ENCODE results near the gene BFAR.
"Not testable (repeated sequence)": the region's sequence is repeated elsewhere in the genome, so short reads cannot be mapped to it uniquely, and the experiment has no call there.

BFAR gene

DNA sequence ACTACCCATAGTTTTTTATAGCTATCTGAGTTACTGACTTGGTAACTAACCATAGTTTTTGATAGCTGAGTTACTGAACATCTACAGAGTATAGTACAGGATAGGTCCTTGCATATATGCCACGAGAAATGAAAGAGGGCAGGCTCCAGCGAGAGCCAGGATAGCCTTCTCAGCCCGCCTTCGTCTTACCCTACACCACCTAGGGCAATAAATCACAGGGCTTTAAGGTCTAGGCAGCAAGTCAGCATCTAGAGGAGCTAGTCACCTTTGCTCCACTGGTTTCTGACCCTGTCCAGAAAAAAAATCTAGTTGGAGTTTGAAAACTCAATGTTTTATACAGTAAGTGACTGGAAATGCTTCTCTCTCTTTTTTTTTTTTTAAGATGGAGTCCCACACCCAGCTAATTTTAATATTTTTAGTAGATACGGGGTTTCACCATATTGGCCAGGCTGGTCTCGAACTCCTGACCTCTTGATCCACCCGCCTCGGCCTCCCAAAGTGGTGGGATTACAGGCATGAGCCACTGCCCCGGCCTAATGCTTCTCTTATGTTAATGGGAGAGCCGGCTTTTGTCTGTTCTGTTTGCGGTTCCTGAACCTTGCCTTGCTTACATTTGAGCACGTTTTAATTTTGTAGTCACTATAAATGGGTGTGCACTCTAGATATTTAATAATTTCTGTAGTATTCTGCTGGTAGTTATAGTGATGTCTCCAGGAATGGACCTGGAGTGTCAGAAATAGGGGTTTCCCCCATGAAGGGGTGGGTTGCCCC lies 2.8 kb downstream of the BFAR start:
- DNase-seq (ENCODE audit: extremely low read depth in 1 of 2, low read depth in 1 of 2): no peak

DNA sequence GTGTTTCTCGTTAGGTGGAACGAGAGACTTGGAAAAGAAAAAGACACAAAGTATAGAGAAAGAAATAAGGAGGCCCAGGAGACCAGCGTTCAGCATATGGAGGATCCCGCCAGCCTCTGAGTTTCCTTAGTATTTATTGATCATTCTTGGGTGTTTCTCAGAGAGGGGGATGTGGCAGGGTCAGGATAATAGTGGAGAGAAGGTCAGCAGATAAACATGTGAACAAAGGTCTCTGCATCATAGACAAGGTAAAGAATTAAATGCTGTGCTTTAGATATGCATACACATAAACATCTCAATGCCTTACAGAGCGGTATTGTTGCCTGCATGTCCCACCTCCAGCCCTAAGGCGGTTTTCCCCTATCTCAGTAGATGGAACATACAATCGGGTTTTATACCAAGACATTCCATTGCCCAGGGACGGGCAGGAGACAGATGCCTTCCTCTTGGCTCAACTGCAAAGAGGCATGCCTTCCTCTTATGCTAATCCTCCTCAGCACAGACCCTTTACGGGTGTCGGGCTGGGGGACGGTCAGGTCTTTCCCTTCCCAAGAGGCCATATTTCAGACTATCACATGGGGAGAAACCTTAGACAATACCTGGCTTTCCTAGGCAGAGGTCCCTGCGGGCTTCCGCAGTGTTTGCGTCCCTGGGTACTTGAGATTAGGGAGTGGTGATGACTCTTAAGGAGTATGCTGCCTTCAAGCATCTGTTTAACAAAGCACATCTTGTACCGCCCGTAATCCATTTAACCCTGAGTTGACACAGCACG lies 3.6 kb downstream of the BFAR start:
- DNase-seq (ENCODE audit: extremely low read depth in 1 of 2, low read depth in 1 of 2): not testable (repeated sequence)

- DNase-seq (ENCODE audit: extremely low read depth in 1 of 2, low read depth in 1 of 2): not testable (repeated sequence)
Measured at GRCh38 chr16:14636951-14637240, 4.1 kb downstream of the BFAR start.

- no peak for DNase-seq (ENCODE audit: extremely low read depth in 1 of 2, low read depth in 1 of 2)
Measured at GRCh38 chr16:14640538-14640937, 7.8 kb downstream of the BFAR start.

DNA sequence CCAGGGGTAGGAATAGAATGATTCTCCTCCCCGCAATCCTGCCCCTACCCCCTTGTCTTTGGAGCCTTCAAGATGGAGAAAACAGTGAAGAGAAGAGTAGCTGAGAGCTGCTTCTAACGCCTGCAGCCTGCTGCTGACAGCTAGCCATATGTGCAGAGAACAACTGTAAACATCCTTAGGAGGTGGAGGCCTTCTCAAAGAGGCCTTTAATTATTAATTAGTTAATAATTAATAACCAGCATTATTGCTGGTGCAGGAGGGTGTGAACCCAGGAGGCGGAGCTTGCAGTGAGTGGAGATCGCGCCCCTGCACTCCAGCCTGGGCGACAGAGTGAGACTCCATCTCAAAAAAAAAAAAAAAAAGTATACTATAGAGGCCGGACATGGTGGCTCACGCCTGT lies 8.5 kb downstream of the BFAR start:
- DNase-seq (ENCODE audit: extremely low read depth in 1 of 2, low read depth in 1 of 2): no peak

DNA sequence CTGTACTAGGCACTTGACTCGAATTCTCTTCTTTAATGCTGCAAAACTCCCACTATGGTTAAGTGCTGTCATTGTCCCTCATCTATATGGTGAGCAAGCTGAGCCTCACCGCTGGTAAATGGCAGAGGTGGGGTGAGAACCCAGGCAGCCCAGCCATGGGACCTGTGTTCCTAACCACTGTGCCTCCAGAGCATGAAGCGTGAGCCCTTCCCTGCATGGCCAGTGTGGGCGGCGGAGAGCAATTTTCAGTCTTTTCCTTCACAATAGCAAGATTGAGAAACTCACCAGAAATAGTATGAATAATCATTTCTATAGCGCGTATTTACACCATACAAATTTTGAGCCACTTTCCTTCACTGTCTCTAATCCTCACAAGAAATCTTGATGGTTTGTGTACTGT lies 9.2 kb downstream of the BFAR start:
- no peak for DNase-seq (ENCODE audit: extremely low read depth in 1 of 2, low read depth in 1 of 2)

- DNase-seq (ENCODE audit: extremely low read depth in 1 of 2, low read depth in 1 of 2): no peak
Measured at GRCh38 chr16:14649816-14650215, 17.1 kb downstream of the BFAR start.

DNA sequence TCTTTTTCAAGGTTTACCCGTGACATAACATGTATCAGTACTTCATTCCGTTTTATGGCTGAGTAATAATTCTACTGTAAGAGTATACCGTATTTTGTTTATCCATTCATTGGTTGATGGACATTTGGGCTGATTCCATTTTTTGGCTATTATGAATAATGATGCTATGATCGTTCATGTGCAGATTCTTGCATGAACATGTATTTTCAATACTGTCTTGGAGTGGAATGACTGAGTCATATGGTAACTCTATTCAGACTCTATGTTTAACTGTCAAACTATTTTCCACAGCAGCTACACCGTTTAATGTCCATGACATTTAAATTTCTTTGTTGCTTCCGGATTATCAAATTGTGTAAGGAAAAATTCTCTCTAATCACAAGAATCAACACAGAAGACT lies 17.9 kb downstream of the BFAR start:
- DNase-seq (ENCODE audit: extremely low read depth in 1 of 2, low read depth in 1 of 2): no peak

DNA sequence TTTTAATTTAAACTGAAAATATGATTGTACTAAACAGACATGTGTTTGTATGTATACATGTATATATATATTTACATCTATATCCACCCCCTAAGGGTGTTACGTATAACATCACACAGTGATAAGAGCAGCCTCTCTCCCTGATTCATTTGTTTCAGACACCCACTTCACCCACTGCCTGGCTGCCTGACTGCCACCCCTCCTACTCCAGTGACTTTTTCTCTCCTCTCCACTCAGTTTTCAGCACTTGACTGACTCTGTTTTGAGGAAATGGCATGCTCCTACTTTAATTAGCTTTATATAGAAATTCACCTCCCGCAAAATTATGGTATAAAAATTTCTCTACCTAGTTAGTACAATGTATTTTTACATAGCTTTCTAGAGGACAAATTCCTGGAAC lies 20.0 kb downstream of the BFAR start:
- DNase-seq (ENCODE audit: extremely low read depth in 1 of 2, low read depth in 1 of 2): no peak

GRCh38 chr16:14658063-14658462 lies 25.3 kb downstream of the BFAR start:
- no peak for DNase-seq (ENCODE audit: extremely low read depth in 1 of 2, low read depth in 1 of 2)

GRCh38 chr16:14667347-14668266 lies 34.9 kb downstream of the BFAR start:
- DNase-seq (ENCODE audit: extremely low read depth in 1 of 2, low read depth in 1 of 2): no peak

DNA sequence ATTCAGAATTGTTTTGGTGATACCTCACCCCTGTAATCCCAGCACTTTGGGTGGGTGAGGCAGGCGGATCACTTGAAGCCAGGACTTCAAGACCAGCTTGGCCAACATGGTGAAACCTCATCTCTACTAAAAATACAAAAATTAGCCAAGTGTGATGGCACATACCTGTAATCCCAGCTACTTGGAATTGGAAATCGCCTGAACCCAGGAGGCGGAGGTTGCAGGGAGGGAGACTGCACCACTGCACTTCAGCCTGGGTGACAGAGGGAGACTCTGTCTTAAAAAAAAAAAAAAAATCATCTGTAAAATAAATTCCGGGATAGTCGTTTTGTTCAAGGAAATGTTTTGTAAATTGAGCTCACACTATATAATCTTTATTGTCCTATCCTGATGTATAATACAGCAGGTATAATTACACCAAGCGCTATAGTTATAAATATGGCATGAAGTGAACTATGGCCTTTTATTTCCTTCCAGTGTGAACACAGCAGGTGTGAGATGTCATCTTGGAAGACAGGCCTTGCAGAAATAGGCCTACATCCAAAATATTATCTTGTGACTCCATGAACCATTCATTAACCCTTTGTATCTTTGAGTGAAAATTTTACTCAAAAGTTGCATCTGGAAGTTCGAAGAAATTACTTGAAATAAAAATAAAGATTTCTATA lies 35.9 kb downstream of the BFAR start:
- DNase-seq (ENCODE audit: extremely low read depth in 1 of 2, low read depth in 1 of 2): no peak

GRCh38 chr16:14669776-14670175 lies 37.0 kb downstream of the BFAR start:
- DNase-seq (ENCODE audit: extremely low read depth in 1 of 2, low read depth in 1 of 2): no peak

GRCh38 chr16:14672403-14672971 lies 39.7 kb downstream of the BFAR start:
- no peak for DNase-seq (ENCODE audit: extremely low read depth in 1 of 2, low read depth in 1 of 2)

DNA sequence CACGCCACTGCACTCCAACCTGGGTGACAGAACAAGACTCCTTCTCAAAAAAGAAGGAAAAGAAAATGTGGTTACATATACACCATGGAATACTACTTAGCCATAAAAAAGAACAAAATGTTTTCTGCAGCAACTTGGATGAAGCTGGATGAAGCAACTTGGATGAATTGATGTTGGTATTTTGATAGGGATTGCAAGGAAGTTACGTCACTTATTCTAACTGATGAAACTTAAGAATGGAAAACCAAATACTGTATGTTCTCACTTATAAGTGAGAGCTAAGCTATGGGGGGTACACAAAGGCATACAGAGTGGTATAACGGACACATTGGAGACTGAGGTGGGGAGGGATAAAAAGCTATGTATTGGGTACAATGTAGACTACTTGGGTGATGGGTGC lies 43.9 kb downstream of the BFAR start:
- DNase-seq (ENCODE audit: extremely low read depth in 1 of 2, low read depth in 1 of 2): no peak

GRCh38 chr16:14677627-14678026 lies 44.9 kb downstream of the BFAR start:
- DNase-seq (ENCODE audit: extremely low read depth in 1 of 2, low read depth in 1 of 2): no peak

- DNase-seq (ENCODE audit: extremely low read depth in 1 of 2, low read depth in 1 of 2): no peak
Measured at GRCh38 chr16:14678748-14679497, 46.2 kb downstream of the BFAR start.

DNA sequence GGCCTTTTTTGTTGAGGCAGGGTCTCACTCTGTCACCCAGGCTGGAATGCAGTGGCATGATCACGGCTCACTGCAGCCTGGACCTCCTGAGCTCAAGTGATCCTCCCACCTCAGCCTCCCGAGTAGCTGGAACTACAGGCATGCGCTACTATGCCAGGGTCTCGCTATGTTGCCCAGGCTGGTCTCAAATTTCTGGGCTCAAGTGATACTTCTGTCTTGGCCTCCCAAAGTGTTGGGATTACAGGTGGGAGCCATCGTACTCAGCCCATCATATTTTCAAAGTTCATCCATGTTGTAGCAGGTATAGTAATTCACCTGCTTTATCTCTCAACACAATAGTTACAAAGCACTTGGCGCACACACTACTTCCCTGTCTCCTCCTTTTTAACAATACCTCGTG lies 47.6 kb downstream of the BFAR start:
- DNase-seq (ENCODE audit: extremely low read depth in 1 of 2, low read depth in 1 of 2): not testable (repeated sequence)

- no peak for DNase-seq (ENCODE audit: extremely low read depth in 1 of 2, low read depth in 1 of 2)
Measured at GRCh38 chr16:14681115-14681514, 48.4 kb downstream of the BFAR start.

GRCh38 chr16:14682121-14682520 lies 49.4 kb downstream of the BFAR start:
- no peak for DNase-seq (ENCODE audit: extremely low read depth in 1 of 2, low read depth in 1 of 2)

Data from activated CD8-positive, alpha-beta memory T cell treated with anti-CD3 and anti-CD28 coated beads for 1 hour (primary cell).